ENCODE measurements around the gene PHF2.

Gene PHF2

DNA sequence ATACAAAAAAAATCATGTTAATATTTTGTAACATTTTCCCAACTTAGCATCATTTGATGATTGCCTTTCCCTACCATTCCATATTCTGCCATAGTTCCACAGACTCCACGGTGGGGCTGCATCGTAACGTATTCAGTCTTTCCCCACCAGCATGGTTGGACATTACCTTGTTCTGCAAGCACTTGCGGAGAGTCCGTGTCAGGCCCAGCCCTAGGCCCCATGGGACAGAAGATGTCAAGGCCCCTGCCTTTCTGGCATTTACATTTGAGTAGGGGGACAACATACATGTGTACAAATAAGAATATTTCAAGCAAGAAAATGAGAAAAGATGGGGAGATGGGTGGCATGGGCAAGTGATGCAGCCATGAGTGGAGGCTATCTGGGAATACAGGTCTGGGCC lies 8.2 kb upstream of the PHF2 start:
- peaks cover 20% of the 10 kb centered on the region for H3K36me3 ChIP-seq (ENCODE audit: control insufficient read depth, insufficient read depth, low read length)
- H3K27me3 ChIP-seq (ENCODE audit: control insufficient read depth, insufficient read depth, low read length), result no peaks in the 10 kb centered on the region
- no peak overlapping the region for H3K4me3 ChIP-seq (ENCODE audit: low read depth, low read length)
- peaks cover 10% of the 10 kb centered on the region for H3K4me1 ChIP-seq (ENCODE audit: control insufficient read depth, insufficient read depth, low read length)
- no peak overlapping the region for H3K9ac ChIP-seq (ENCODE audit: low read depth, low read length)
- 0 out of 2 replicates have a peak, but pooled peaks cover 2% of the 10 kb centered on the region for H3K9me3 ChIP-seq (ENCODE audit: control insufficient read depth, insufficient read depth, low read length)
- no peak overlapping the region for H3K27ac ChIP-seq (ENCODE audit: low read depth, low read length)

DNA sequence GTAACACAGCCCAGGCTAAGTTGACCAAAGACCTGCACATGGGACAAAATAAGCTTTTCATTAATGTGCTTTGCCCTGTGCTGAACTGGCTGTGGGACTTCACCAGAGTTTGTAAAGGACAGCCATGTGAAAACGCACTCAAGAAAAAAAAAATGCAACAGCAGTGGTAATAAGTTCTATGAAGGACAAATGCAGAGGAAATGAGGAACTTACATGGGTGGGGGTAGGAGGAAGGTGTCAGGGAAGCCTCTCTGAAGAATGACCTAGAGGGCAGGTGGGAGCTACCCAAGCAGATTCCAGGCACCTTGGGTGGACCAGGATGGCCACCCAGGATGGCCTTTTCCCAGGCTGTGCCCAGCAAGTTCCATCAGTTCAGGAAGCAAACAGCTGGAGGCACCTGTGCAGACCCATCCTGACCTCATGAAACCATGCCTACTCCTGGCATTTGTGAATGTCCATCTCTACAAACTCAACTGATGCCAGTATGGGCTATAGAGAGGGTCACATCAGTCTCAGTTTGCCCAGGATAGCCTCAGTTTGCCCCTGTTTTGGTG lies 6.7 kb upstream of the PHF2 start:
- Histone ChIP-seq H3K4me3 (ENCODE audit: low read depth, low read length) (no peak overlapping the region), H3K4me1 (ENCODE audit: control insufficient read depth, insufficient read depth, low read length) (peaks cover 13% of the 10 kb centered on the region), H3K36me3 (ENCODE audit: control insufficient read depth, insufficient read depth, low read length) (peaks cover 5% of the 10 kb centered on the region; the same call in 1 of the 2 replicates), H3K9me3 (ENCODE audit: control insufficient read depth, insufficient read depth, low read length) (0 out of 2 replicates have a peak, but pooled peaks cover 2% of the 10 kb centered on the region), H3K27me3 (ENCODE audit: control insufficient read depth, insufficient read depth, low read length) (no peaks in the 10 kb centered on the region; the same call in 1 of the 2 replicates), H3K27ac (ENCODE audit: low read depth, low read length) (no peak overlapping the region), H3K9ac (ENCODE audit: low read depth, low read length) (no peak overlapping the region)

DNA sequence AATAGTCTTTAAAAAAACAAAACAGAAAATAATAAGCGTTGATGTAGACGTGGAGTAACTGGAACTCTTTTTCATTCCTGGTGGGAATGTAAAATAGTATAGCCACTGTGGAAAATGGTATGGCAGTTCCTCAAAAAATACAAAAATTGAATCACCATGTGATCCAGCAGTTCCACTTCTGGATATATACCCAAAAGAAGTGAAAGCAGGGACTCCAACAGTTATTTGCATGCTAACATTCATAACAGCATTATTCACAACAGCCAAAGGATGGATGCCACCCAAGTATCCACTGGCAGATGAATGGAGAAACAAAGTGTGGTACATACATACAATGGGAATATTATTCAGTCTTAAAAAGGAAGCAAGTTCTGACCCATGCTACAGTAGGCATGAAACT lies 4.2 kb upstream of the PHF2 start:
- Histone ChIP-seq H3K4me1 (ENCODE audit: control insufficient read depth, insufficient read depth, low read length) (peaks cover 18% of the 10 kb centered on the region), H3K9me3 (ENCODE audit: control insufficient read depth, insufficient read depth, low read length) (0 out of 2 replicates have a peak, but pooled peaks cover 2% of the 10 kb centered on the region), H3K27ac (ENCODE audit: low read depth, low read length) (no peak overlapping the region), H3K4me3 (ENCODE audit: low read depth, low read length) (no peak overlapping the region), H3K9ac (ENCODE audit: low read depth, low read length) (no peak overlapping the region), H3K36me3 (ENCODE audit: control insufficient read depth, insufficient read depth, low read length) (no peaks in the 10 kb centered on the region), H3K27me3 (ENCODE audit: control insufficient read depth, insufficient read depth, low read length) (peaks cover 4% of the 10 kb centered on the region)

DNA sequence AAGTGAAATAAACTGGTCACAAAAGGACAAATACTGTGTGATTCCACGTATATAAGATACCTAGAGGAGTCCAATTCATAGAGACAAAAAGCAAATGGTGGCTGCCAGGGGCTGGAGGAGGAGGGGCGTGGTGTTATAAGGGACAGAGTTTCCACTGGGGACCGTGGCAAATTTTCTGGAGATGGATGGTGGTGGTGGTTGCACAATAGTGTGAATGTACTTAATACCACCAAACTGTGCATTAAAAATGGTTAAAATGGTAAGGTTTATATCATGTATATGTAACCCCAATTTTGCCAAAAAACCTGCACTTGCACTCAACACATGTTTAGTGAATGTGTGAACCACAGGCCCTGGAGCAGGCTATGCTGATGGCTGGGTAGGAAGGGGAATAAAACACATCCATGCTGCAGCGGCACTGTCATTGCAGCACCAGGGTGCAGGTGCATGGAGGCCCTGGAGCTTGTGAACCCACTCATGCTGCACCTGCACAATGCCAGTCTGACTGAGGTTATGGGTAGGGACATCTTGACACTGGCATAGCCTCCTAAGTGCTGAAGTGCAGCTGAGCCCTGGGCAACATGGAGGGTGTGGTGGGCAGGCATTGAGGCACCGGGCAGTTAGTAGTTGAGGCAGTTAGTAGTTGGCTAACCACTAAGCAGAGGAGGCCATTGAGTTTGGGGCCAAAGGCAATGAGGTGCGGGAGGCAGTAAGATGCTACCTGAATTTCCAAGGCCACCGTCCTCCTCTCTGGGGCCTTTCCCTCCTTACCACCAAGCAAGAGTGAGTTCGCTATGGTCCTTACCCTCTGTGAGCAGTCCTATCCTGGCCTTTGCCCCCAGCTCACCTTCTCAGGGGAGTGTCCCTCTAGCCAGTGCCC lies 3.5 kb upstream of the PHF2 start:
- Histone ChIP-seq H3K27ac (ENCODE audit: low read depth, low read length) (no peak overlapping the region), H3K36me3 (ENCODE audit: control insufficient read depth, insufficient read depth, low read length) (no peaks in the 10 kb centered on the region), H3K27me3 (ENCODE audit: control insufficient read depth, insufficient read depth, low read length) (peaks cover 4% of the 10 kb centered on the region), H3K4me1 (ENCODE audit: control insufficient read depth, insufficient read depth, low read length) (peaks cover 18% of the 10 kb centered on the region), H3K4me3 (ENCODE audit: low read depth, low read length) (no peak overlapping the region), H3K9ac (ENCODE audit: low read depth, low read length) (no peak overlapping the region), H3K9me3 (ENCODE audit: control insufficient read depth, insufficient read depth, low read length) (0 out of 2 replicates have a peak, but pooled peaks cover 2% of the 10 kb centered on the region)

DNA sequence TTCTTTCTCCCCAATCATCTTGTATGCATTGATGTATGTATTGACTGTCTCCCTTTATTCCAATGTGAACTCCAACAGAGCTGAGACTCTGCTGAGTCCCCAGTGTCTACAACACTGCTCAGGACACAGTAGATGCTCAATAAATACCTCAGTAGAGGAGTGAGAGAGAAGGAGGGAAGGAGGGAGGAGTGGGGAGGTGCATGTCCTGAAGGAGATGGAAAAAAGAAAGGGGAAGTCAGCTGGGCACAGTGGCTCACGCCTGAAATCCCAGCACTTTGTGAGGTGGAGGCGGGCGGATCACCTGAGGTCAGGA lies 2.9 kb upstream of the PHF2 start:
- Histone ChIP-seq H3K9ac (ENCODE audit: low read depth, low read length) (no peak overlapping the region), H3K27me3 (ENCODE audit: control insufficient read depth, insufficient read depth, low read length) (peaks cover 4% of the 10 kb centered on the region), H3K4me1 (ENCODE audit: control insufficient read depth, insufficient read depth, low read length) (peaks cover 21% of the 10 kb centered on the region), H3K36me3 (ENCODE audit: control insufficient read depth, insufficient read depth, low read length) (no peaks in the 10 kb centered on the region), H3K27ac (ENCODE audit: low read depth, low read length) (no peak overlapping the region), H3K4me3 (ENCODE audit: low read depth, low read length) (no peak overlapping the region), H3K9me3 (ENCODE audit: control insufficient read depth, insufficient read depth, low read length) (0 out of 2 replicates have a peak, but pooled peaks cover 2% of the 10 kb centered on the region)

DNA sequence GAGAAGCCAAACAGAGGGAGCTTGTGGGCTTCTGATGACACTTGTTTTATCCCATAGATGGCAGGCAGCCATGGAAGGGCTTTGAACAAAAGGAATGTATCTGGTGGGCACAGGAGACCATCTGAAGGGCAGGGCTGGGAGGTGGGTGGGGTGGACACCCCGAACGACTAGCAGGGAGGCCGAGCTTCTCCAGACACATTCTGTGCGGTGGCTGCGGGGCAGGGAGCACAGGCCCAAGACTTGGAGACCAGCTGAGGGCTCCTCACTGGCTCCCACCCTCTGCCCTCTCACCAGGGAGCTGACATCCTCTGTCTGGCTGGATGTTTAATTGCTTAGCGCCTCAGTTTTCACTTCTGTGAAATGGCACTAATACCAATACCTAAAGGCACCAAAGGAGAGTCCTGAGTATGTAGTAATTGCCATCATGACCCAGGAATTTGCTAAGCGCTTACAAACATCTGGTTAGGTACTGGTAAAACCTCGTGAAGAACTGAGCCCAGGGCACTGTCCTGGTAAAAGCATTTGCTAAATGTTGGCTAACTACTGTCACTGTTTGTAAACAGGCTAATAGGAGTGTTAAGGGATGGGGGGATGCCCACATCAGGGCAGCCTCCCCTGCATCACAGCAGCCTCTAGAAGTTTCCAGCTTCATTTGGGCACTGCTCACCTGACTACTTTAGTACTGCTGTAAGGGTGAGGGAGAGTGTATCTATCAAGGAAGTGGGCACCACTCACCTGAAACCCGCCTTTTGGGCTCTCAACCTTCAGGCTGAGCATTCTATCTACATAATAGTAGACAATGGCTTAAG lies 2.1 kb upstream of the PHF2 start:
- H3K4me3 ChIP-seq (ENCODE audit: low read depth, low read length), result no peak overlapping the region
- 0 out of 2 replicates have a peak, but pooled peaks cover 2% of the 10 kb centered on the region for H3K9me3 ChIP-seq (ENCODE audit: control insufficient read depth, insufficient read depth, low read length)
- no peak overlapping the region for H3K27ac ChIP-seq (ENCODE audit: low read depth, low read length)
- no peak overlapping the region for H3K9ac ChIP-seq (ENCODE audit: low read depth, low read length)
- H3K27me3 ChIP-seq (ENCODE audit: control insufficient read depth, insufficient read depth, low read length), result peaks cover 4% of the 10 kb centered on the region
- H3K36me3 ChIP-seq (ENCODE audit: control insufficient read depth, insufficient read depth, low read length), result no peaks in the 10 kb centered on the region
- peaks cover 19% of the 10 kb centered on the region for H3K4me1 ChIP-seq (ENCODE audit: control insufficient read depth, insufficient read depth, low read length)

DNA sequence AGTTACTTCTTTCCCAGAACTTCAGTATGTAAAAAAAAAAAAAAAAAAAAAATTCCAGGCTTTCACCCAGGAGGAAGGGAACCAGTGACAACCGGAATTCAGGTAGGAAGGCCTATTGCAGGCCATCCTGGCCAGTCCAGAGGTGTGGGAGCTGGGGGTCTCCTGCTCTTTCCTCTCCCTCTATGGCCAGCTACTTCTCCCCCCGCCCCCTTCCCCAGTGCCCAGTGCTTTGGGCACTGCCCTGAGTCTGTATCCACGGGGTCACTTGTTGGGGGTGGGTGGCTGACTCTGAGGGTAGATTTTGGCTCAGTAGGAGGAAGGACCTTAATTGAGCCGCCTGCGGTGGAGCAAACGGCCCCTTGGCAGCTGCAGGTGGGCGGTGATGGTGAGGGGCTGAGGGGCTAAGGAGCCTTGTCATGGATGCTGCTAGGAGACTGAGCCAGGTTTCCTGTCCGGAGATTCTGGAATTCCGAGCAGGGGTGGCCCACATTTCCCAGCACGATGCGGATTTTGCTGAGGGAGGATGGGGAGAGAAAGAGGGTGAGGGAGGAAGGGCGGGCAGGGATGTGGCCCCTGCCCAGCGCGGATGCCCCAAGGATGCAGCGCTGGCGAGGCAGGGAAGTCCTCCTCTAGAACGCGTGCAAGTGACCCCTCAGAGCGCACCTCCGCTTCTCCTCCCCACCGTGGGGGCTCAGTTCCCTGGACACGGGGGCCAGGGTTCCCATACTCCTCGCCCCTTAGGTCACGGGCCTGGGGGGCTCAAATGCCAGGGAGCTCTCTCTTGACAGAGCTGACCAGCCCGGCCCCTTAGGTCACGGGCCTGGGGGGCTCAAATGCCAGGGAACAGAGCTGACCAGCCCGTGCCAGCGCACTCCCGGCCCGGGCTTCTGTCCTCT lies 1.2 kb upstream of the PHF2 start:
- Histone ChIP-seq H3K9ac (ENCODE audit: low read depth, low read length) (no peak overlapping the region), H3K4me3 (ENCODE audit: low read depth, low read length) (peak overlapping the region; percentile 79), H3K36me3 (ENCODE audit: control insufficient read depth, insufficient read depth, low read length) (no peaks in the 10 kb centered on the region), H3K27me3 (ENCODE audit: control insufficient read depth, insufficient read depth, low read length) (peaks cover 4% of the 10 kb centered on the region), H3K4me1 (ENCODE audit: control insufficient read depth, insufficient read depth, low read length) (peaks cover 19% of the 10 kb centered on the region), H3K27ac (ENCODE audit: low read depth, low read length) (no peak overlapping the region), H3K9me3 (ENCODE audit: control insufficient read depth, insufficient read depth, low read length) (0 out of 2 replicates have a peak, but pooled peaks cover 2% of the 10 kb centered on the region)

DNA sequence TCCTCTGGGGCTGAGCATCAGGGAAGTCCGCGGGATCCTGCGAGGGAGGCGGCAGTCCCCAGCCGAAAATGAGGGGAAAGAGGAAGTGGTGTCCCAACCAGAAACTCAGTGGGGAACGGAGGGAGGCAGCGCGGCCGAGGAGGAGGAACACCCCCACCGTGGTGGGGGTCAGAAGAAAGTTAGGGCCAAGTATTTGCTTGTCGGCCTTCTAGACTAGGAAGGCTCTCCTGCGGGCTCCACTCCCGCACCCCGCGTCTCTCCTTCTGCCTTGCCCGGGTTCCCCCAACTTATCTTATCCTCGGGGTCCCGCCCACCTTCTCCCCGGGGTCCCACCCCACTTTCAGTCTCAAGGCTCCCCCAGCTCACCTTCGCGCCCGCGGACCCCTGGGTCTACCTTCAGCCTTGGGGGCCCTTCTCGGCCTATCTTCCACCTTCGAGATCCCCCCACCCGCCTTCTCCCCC lies 557 bp upstream of the PHF2 start:
- H3K9me3 ChIP-seq (ENCODE audit: control insufficient read depth, insufficient read depth, low read length), result 0 out of 2 replicates have a peak, but pooled peaks cover 2% of the 10 kb centered on the region
- peak overlapping the region; percentile 79 for H3K4me3 ChIP-seq (ENCODE audit: low read depth, low read length)
- H3K36me3 ChIP-seq (ENCODE audit: control insufficient read depth, insufficient read depth, low read length), result no peaks in the 10 kb centered on the region
- H3K27ac ChIP-seq (ENCODE audit: low read depth, low read length), result no peak overlapping the region
- H3K27me3 ChIP-seq (ENCODE audit: control insufficient read depth, insufficient read depth, low read length), result peaks cover 4% of the 10 kb centered on the region
- peak overlapping the region; percentile 48; the same call in 1 of the 2 replicates for H3K9ac ChIP-seq (ENCODE audit: low read depth, low read length)
- peaks cover 19% of the 10 kb centered on the region for H3K4me1 ChIP-seq (ENCODE audit: control insufficient read depth, insufficient read depth, low read length)

DNA sequence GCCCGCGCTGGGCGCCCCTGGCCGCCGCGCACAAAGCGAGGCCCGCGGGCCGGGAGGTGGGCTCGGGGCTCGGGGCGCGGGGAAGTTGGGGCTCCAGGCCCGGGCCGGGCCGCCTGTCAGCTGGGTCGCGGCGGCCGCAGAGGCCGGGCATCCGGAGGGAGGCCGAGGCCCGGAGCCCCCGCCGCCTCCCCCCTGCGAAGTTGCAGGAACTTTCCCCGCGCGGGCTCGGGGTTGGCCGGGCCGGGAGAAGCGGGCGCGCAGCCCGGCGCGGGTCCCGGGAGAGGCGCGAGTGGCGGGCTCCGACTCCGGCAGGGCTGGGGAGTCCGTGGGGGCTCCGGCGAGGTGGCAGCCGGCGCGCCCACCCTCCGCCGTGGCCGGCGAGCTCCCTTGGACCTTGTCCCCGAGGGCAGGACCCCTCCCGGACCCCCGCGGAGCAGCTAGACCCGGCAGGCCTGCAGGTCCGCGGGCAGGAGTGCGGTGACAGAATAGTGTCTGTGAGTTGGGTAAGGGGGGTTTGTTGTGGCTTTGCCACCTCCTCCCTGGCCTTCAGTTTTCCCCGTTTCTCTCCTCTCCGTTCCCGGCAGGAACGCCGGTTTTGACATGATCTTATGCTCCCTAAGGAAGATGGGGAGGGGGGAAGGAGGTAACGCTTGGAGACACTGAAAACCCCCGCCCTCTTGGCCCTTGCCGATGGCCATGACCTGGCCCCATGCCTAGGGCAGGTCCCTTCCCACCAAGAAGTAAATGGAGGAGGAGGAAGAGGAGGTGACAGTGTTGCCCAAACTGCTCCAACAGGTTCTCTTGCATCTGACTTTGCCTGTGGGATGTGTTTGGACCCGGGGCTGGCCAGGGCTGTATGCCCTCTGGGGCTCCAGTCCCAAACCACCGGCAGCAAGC lies 942 bp downstream of the PHF2 start:
- peaks cover 19% of the 10 kb centered on the region for H3K4me1 ChIP-seq (ENCODE audit: control insufficient read depth, insufficient read depth, low read length)
- H3K36me3 ChIP-seq (ENCODE audit: control insufficient read depth, insufficient read depth, low read length), result no peaks in the 10 kb centered on the region
- no peaks in the 10 kb centered on the region for H3K9me3 ChIP-seq (ENCODE audit: control insufficient read depth, insufficient read depth, low read length)
- H3K4me3 ChIP-seq (ENCODE audit: low read depth, low read length), result peak overlapping the region; percentile 53
- H3K27ac ChIP-seq (ENCODE audit: low read depth, low read length), result no peak overlapping the region
- no peak overlapping the region for H3K9ac ChIP-seq (ENCODE audit: low read depth, low read length)
- H3K27me3 ChIP-seq (ENCODE audit: control insufficient read depth, insufficient read depth, low read length), result peaks cover 4% of the 10 kb centered on the region
